Heart right ventricle (tissue), 16 donors: ENCODE measurements around the gene EIF4EBP3. TPM values are rescaled to one million over a fixed set of nuclear protein-coding genes. Genes with fewer than 3 reads are reported as not detected.

ENCODE experiments used
- ATAC-seq, 8 donors: fragments of 200-7000 bp; cut with Tn5 transposase; one replicate each; pipeline ENCODE4 v1.9.1; 2020; ENCODE audit warnings: mild to moderate bottlenecking in 8 of 8, moderate library complexity in 8 of 8, moderate number of reproducible peaks in 1 of 8
- DNase-seq, 2 donors: peaks; one replicate each; pipeline ENCODE4 v3.0.0-alpha.2; 2020
- H3K27ac ChIP-seq, 10 donors: fragments of 200-600 bp; sonication (generic) in 2 of 10; one replicate each; pipeline versions ENCODE4 v1.5.0 to v1.8.0; 2020 to 2022; ENCODE audit warnings: mild to moderate bottlenecking in 3 of 10
- H3K27me3 ChIP-seq, 7 donors: fragments of 200-600 bp; one replicate each; pipeline ENCODE4 v1.8.0; 2021 to 2022; ENCODE audit warnings: mild to moderate bottlenecking in 2 of 7
- H3K36me3 ChIP-seq, 9 donors: fragments of 200-600 bp; sonication (generic) in 1 of 9; one replicate each; pipeline versions ENCODE4 v1.5.0 to v1.8.0; 2020 to 2022; ENCODE audit warnings: mild to moderate bottlenecking in 2 of 9
- H3K4me1 ChIP-seq, 9 donors: fragments of 200-600 bp; sonication (generic) in 1 of 9; one replicate each; pipeline versions ENCODE4 v1.5.0 to v1.8.0; 2020 to 2022; ENCODE audit warnings: mild to moderate bottlenecking in 4 of 9
- H3K4me3 ChIP-seq, 10 donors: fragments of 200-600 bp; sonication (generic) in 2 of 10; one replicate each; pipeline versions ENCODE4 v1.5.0 to v1.8.0; 2020 to 2022; ENCODE audit warnings: mild to moderate bottlenecking in 7 of 10, moderate library complexity in 2 of 10
- H3K9me3 ChIP-seq, 11 donors: fragments of 200-600 bp in 10 of 11; sonication (generic) in 2 of 11; one replicate each; pipeline versions ENCODE4 v1.5.0 to v1.8.0; 2013 to 2022; ENCODE audit warnings: mild to moderate bottlenecking in 2 of 11, control low read depth in 1 of 11, moderate library complexity in 1 of 11
- CTCF ChIP-seq, 9 donors: fragments of 200-600 bp; sonication (generic) in 2 of 9; IDR thresholded peaks; one replicate each; pipeline versions ENCODE4 v1.5.0 to v1.8.0; 2021 to 2022; ENCODE audit warnings: antibody characterized with exemption in 9 of 9, mild to moderate bottlenecking in 5 of 9, moderate library complexity in 1 of 9
- WGBS, 2 donors: extraction: QIAGEN DNeasy Blood & Tissue Kit; methylation state at CpG; one replicate each; pipeline ENCODE4 v1.1.7; 2013; ENCODE audit warnings: inconsistent platforms in 1 of 2; 5-methylcytosine and 5-hydroxymethylcytosine counted together
- intact Hi-C, 10 donors: fragments of 100-400 bp; cut with DNase I; formaldehyde crosslinking; loops; one replicate each; pipeline versions ENCODE4 v1.11.1 to v1.14.2; 2022
- polyA plus RNA-seq, 2 donors: library from polyadenylated mRNA; stranded (reverse); fragments of 200-250 nt; gene quantifications; one replicate each; pipeline ENCODE4 v1.2.3, GENCODE V29; 2013
- total RNA-seq, 10 donors: library from RNA; stranded (reverse); fragmentation: NEBNext Ultra II Directional in 3 of 10; extraction: Animal tissue kit (Norgen Biotek cat#: 25700) in 3 of 10; gene quantifications; one replicate each; pipeline versions ENCODE4 v1.2.1 to v1.2.4, GENCODE V29; 2021 to 2023
- donor health status: Arrhythmogenic right ventricular cardiomyopathy.
- donor health status: ischemic (EF 13 %, LVEDD 7.1; RV severe dilation, severe dysfunction).
- donor health status: healthy with polysubstance abuse.
- donor health status: DM: no; HTN: yes; CAD: no.
- donor health status: DM: no; HTN: no; CAD: no.
- donor health status: ischemic (EF 25% LVEDD 6.9; RV normal size, moderate dysfunction).
- donor health status: ischemic (EF 25% LVEDD 5.7; RV mildly dilated, moderate dysfunction).
- donor health status: healthy.
- donor health status: DM: yes; HTN: yes; CAD: no.
- donor health status: Ischemic cardiomyopathy.
- donor health status: ischemic (EF 35%, LVEDD 5.7; RV mildly dilated, moderate dysfunction).
- donor health status: nonischemic (EF 11% LVEDD 7.7; RV severe dilation, severe dysfunction).
- donor health status: DM: yes; HTN: yes; CAD: no.
- donor health status: PGD.
- donor health status: ischemic (EF 29% LVEDD 5.4; RV normal size, mild dysfunction).
- donor health status: nonischemic (EF 23%, LVEDD 6.1; RV moderate dilation, normal function).

Gene EIF4EBP3
- total and polyA plus RNA-seq, 12 donors: 9.2 to 46.1 (median 21.5) TPM

- ATAC-seq: peak in 1 of 8 donors; percentile 4
- TF ChIP-seq CTCF (IDR thresholded peaks at IDR 0.05): no peak
- no peak overlapping the region for H3K4me3 ChIP-seq
- H3K9me3 ChIP-seq: no peaks in the 10 kb centered on the region
- no peaks in the 10 kb centered on the region for H3K27me3 ChIP-seq
- intact Hi-C loops: loop anchor here in 1 of 10 donors (5.0 kb wide), 1 partner anchor 54 kb away; no protein-coding TSS in a partner anchor
- H3K36me3 ChIP-seq: peaks cover 0 to 10% (median 0%) of the 10 kb centered on the region in 9 donors
- peak overlapping the region in 5 of 10 donors; percentile 32 to 60 (median 48) for H3K27ac ChIP-seq
- peaks cover 0 to 68% (median 33%) of the 10 kb centered on the region in 9 donors for H3K4me1 ChIP-seq
- WGBS, 2 donors: 91 to 92% methylated on average over 7 of the region's 7 CpGs
- no peak for DNase-seq
These were observed 26.2 kb downstream of the EIF4EBP3 start for GRCh38 chr5:140573683-140574082.

- TF ChIP-seq CTCF (IDR thresholded peaks at IDR 0.05): no peak
- ATAC-seq (peak in 7 of 8 donors; percentile 20 to 74 (median 41)), DNase-seq (peak in 1 of 2 donors; percentile 36)
- Histone ChIP-seq H3K9me3 (no peaks in the 10 kb centered on the region), H3K4me1 (peaks cover 0 to 63% (median 28%) of the 10 kb centered on the region in 9 donors), H3K36me3 (peaks cover 0 to 10% (median 0%) of the 10 kb centered on the region in 9 donors), H3K4me3 (no peak overlapping the region), H3K27ac (peak overlapping the region in 5 of 10 donors; percentile 3 to 53 (median 47)), H3K27me3 (no peaks in the 10 kb centered on the region)
- WGBS, 2 donors: 29 to 31% methylated on average over 3 of the region's 3 CpGs
- intact Hi-C loops: loop anchor here in 1 of 10 donors (5.0 kb wide), 1 partner anchor 53 kb away; no protein-coding TSS in a partner anchor
These were observed 26.7 kb downstream of the EIF4EBP3 start for GRCh38 chr5:140574165-140574564.

GRCh38 chr5:140575309-140575708 is 27.8 kb downstream of the EIF4EBP3 start:
- H3K27ac ChIP-seq: peak overlapping the region in 1 of 10 donors; percentile 33
- 77 to 81% methylated on average over 8 of the region's 8 CpGs for WGBS, 2 donors
- ATAC-seq (peak in 7 of 8 donors; percentile 35 to 77 (median 49)), DNase-seq (peak; percentile 52 to 58)
- H3K27me3 ChIP-seq: no peaks in the 10 kb centered on the region
- no peaks in the 10 kb centered on the region for H3K9me3 ChIP-seq
- peaks cover 0 to 51% (median 18%) of the 10 kb centered on the region in 9 donors for H3K4me1 ChIP-seq
- peaks cover 0 to 4% (median 0%) of the 10 kb centered on the region in 9 donors for H3K36me3 ChIP-seq
- no peak overlapping the region for H3K4me3 ChIP-seq
- intact Hi-C loops: no loop called here
- peak in 8 of 9 donors; percentile 10 to 60 (median 34) for TF ChIP-seq CTCF (IDR thresholded peaks at IDR 0.05)

- Histone ChIP-seq H3K27me3 (no peaks in the 10 kb centered on the region), H3K4me3 (no peak overlapping the region), H3K4me1 (peaks cover 0 to 45% (median 4%) of the 10 kb centered on the region in 9 donors), H3K36me3 (no peaks in the 10 kb centered on the region), H3K9me3 (no peaks in the 10 kb centered on the region), H3K27ac (peak overlapping the region in 5 of 10 donors; percentile 2 to 82 (median 26))
- DNase-seq (no peak), ATAC-seq (peak in 4 of 8 donors; percentile 39 to 49 (median 43))
- TF ChIP-seq CTCF (IDR thresholded peaks at IDR 0.05): no peak
- 54 to 67% methylated on average over 2 of the region's 2 CpGs for WGBS, 2 donors
- intact Hi-C loops: no loop called here
These were observed 29.3 kb downstream of the EIF4EBP3 start for GRCh38 chr5:140576776-140577201.
